Inflammatory macrophage (primary cell): Measurements from ENCODE around the gene SP100.
"Not testable (repeated sequence)": the region's sequence is repeated elsewhere in the genome, so short reads cannot be mapped to it uniquely, and the experiment has no call there.

Experiments
- DNase-seq, 2 donors: peaks; one replicate each; pipeline ENCODE4 v3.0.0-alpha.2; 2020 to 2022
- total RNA-seq, 18 experiments: gene quantifications; one replicate each; lab custom pipeline; 2026; ENCODE audit warnings: mixed read lengths in 6 of 18, inconsistent platforms in 2 of 18; lab: John Stamatoyannopoulos, UW

The SP100 gene
- 76.0 to 270 (median 97.1) reads per million in 18 experiments for total RNA-seq

DNA sequence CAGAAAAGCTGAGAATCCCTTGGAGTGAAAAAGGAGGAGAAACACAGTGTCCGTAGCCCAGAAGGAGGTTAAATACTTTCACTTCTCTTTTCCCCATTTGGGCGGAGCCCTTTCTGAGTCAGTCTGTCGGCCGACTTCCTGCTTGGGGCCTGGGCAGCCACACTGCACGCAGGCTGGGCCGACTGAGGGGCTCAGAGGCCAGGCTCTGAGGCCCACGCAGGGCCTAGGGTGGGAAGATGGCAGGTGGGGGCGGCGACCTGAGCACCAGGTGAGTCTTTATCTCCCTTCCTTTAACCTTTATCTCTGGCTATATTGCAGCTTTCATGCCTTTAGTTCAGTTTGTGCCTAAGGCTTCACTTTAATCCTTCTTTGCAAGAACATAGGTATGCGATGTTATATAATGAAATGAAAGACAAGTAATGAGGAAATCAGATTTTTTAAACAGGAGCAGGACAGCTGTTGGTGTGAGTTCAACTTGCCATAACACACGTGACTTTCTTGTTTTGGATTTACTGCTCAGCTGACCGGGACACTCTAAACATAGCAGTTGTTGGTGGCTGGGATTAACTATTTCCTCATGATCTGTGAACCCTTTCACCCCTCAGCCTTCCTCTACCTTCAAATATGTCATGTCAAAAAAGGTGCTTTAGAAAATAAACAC lies at the start of gene SP100:
SP100 (plus strand) TSS at position 141 of the 661 bp plus-strand sequence; CDS start at position 237, 96 bp downstream.
- DNase-seq: peak; percentile 88 to 91

DNA sequence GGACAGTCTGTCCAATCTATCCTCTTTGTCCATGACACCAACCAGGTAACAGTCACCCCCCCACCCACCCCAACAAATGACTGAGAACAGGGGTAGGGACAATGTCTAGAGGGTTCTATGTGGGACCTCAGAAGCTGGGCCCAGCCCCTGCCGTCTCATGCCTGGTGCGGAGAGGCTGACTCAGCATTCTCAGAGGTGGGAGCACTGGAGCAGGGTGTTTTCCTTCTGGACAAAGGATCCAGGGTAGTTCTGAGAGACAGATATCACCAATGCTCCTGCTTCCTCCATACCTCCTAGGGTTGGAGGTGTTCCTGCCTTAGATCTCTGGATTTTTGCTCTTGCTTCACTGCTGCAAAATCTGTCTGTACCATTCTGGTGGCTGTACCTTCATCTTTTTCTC lies 33.9 kb upstream of the SP100 start:
- DNase-seq: no peak

- DNase-seq: no peak
Observed at GRCh38 chr2:230383453-230383852, 32.5 kb upstream of the SP100 start.

DNA sequence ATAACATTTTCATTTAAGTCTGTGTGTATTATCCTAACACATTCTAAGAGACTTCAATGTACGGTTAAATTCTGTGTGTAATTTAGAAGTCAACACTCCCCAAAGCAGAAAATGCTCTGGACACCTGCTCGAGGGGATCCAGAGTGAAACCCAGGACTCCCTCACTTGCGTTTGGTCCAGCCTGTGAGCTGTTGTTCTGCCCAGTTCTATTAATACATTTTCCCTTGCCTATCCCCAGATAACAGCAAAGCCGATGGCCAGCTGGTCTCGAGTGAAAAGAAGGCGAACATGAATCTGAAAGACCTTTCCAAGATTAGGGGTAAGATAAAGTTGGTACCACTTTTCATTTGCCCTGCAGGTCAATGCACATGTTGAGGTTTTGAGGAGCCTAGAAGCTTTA lies 31.0 kb upstream of the SP100 start:
- no peak for DNase-seq

DNA sequence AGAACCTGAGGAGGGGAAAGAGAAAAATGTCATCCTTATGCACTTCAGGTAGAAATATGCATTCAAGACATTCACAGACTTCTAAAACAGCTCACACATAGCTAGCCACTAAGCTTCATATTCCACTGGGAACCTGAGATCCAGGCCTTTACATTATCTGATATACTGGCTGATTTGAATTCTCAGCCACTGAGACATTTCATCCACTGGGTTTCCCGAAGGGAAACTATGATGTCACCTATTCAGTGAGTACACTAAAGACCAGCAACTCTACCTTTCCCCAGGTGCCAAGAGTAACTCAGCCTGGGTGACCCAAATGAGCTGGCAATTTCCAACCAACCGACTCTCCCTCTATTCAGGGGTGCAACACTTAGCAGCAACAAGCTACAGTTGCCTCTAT lies 21.7 kb upstream of the SP100 start:
- no peak for DNase-seq

- DNase-seq: not testable (repeated sequence)
Observed at GRCh38 chr2:230398698-230399097, 17.3 kb upstream of the SP100 start.

DNA sequence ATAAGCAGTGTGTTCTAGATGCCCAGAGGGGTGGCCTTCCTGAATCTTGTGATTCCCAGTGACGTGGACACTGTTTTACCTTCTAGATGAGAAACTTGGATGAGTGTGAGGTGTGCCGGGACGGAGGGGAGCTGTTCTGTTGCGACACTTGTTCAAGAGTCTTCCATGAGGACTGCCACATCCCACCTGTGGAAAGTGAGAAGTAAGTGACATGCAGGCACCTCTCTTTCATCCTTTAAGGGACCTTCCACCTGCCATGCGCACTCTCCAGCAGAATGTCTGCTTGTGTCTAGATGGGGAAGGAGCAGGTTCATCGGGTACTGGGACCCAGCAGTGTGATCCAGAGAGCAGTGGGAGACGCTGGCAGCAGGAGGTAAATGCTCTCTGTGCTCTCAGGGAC lies 16.0 kb upstream of the SP100 start:
- no peak for DNase-seq

- DNase-seq: no peak
Observed at GRCh38 chr2:230400454-230400853, 15.5 kb upstream of the SP100 start.

GRCh38 chr2:230401026-230401425 lies 15.0 kb upstream of the SP100 start:
- DNase-seq: not testable (repeated sequence)

- DNase-seq: no peak
Observed at GRCh38 chr2:230403746-230404145, 12.3 kb upstream of the SP100 start.

DNA sequence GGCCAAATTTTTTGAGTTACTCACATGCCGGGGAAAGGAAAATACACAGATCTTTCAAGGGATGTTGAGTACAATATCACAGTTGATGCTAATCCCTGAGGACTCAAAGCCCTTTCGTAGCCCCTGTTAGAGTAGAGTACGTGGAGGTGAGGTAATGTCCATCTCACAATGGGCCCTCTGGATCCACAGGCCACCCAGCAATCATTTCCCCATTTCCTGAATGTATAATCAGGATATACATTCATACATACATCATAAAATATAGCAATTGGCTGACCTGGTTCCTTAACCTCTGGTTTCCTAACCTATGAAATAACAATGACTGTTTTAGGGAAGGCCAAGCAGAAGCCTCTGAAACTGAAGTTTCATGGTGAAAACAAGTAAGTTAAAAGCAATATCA lies 10.2 kb upstream of the SP100 start:
- no peak for DNase-seq

DNA sequence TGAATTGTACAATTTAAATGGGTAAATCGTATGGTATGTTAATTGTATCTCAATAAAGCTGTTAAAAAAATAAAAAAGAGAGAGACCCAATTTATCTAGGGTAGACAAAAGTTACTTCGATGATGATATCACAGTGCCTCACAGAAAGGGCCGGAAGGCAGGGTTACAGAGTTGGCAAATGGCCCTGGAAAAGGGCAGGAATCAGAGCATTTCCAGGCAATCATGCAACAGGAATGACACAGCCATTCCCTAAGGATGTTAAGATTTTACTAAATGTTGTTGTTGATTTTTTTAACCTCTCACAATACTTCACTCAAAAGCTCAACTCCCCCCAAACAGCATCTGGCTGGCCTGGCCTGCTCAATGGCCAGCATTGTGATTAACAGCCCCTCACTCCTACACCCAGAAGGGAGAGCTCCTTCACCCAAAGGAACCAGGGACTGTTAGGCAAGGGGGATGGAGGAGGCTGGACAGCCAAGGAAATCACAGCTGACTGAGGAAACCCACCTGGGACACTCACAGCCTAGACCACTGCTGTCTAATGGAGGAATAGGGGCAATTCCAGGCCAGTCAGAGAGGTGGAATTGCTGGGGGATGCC lies 7.7 kb upstream of the SP100 start:
- DNase-seq: no peak

GRCh38 chr2:230409316-230409715 lies 6.7 kb upstream of the SP100 start:
- peak; percentile 31 to 61 for DNase-seq

- DNase-seq: no peak
Observed at GRCh38 chr2:230410263-230410662, 5.7 kb upstream of the SP100 start.

GRCh38 chr2:230410861-230411569 lies 5.0 kb upstream of the SP100 start:
- DNase-seq: no peak

DNA sequence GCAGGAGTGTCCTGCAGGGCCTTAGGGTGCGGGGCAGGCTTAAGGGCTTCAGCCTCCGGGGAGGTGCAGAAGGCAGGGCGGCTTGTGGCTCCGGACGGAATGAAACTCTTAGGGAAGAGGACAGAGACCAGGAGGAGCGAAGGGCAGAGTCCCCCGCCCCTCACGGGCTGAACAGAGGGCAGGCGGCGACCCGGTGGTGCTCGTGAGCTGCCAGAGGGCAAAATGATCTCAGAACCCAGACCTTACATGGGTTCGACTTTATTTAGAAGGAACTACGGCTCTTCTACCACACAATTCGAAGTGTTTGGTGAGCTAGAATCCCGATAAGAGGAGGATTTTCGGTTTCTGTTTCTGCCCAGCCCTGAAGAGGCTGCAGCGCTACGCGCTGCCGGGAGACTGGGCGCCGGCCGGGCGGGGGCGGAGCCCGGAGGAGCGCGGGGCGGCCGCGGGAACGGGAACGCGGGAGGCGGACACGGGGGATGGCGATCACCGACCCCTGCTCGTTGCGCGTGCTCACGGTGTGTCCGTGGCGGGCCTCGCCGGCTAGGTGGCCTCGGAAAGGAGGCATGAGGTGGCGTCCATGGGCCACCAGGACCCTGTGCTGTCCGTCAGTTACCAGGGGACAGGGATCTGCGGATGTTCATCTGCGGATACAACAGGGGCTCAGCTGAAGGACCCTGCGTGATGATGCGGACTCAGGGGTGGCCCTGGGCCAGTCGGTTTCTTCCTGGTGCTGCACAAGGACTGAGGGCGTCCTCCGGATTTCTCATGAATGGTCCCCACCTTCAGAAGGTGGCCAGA lies 4.2 kb upstream of the SP100 start:
- DNase-seq: peak; percentile 67 to 76

DNA sequence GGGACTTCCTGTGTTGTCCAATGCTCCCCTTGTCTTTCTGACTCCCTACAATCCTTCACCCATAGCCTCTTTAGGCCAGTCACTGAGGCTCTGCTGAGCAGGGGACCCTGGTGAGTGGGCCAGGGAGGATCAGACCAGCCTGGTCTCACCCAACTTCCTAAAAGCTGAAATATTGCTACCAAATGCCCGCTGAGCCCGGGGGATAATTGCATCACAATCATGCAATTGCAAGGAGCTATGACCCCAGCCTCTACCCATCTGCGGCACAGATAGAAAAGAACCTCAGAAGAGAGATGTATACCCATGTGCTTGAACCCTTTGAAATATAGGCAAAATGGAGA lies 3.7 kb upstream of the SP100 start:
- peak; percentile 59 to 73 for DNase-seq

DNA sequence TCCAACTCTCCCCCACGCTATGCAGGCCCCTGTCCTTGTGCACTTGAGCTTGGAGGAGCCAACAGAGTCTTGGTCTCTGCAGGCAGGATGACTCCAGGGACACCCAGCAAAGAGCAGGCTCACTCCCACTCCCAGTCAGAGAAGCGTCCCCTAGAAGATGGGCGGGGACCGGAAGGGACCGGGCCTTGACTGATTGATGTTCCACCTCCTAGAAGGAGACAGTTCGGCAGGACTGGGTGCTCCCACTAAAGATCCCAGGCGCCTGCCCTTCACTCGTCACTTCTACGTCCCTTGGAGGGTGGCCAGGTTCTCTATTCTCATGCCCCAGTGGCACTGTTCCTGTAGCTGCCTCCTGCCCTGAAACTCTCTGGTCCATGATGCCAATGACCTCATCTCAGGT lies 3.2 kb upstream of the SP100 start:
- no peak for DNase-seq

DNA sequence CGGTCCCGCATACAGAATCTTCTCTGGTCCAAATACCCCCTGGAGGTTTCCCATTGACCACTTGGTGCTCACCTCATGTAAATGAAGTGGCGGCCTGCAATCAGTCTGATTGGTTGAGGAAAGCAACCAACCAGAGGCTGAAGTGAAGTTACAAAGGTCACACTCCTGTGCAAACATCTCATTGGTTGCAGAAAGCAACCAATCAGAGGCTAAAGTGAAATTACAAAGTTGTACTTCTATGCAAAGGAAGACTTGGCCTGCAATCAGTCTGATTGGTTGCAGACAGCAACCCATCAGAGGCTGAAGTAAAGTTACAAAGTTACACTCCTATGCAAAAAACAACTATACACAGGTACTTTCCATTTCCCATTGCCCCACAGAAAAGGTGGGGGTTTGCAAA lies 2.5 kb upstream of the SP100 start:
- DNase-seq: no peak

- DNase-seq: no peak
Observed at GRCh38 chr2:230414302-230414701, 1.7 kb upstream of the SP100 start.

- DNase-seq: no peak
Observed at GRCh38 chr2:230417436-230417835, 1.4 kb downstream of the SP100 start.

DNA sequence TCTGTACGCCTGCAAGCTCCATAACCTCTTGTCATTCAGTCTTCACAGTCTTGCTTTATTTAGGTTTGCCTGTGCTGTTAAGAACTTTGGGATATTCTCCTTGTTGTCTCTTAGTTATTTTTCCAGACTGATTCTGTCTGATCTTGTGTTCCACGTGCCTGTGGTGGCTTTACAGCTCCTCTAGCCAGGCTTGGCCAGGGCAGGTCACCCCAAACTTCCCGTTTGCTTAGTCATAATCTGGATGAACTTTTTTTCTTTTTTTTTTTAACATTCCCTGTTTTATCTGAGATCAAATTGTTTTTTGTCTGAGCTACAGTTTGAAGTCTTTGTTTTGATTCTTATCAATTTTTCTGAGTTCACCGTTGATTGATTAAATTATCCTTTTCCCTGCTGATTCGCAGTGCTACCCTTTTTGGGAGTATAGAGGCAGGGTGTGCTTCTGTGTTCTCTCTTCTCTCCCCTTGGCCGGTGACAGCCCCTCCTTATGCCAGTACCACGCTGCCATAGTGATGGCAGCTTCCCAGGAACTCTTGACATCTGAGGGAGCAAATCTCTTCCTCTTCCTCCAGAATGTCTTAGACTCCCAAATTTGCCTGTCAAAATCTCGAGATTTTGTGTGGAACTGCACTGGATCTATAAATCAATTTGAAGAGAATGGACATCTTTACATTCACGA lies 2.5 kb downstream of the SP100 start:
- peak; percentile 21 to 39 for DNase-seq

DNA sequence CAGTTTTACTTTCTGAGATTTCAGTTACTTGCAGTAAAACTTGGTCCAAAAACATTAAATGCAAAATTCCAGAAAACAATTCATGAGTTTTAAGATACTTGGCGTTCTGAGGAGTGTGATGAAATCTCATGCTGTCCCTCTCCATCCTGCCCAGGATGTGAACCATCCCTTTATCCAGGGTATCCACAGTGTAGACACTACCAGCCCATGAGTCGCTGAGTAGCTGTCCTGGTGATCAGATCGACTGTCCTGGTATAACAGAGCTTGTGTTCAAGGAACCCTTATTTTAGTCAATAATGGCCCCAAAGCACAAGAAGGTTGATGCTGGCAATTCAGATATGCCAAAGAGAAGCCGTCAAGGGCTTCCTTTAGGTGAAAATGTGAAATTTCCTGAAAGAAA lies 3.2 kb downstream of the SP100 start:
- no peak for DNase-seq
